Superior temporal gyrus (tissue), 1 donor: ENCODE data around the gene ERC1.

Source experiments
- DNase-seq: peaks from one replicate; pipeline ENCODE4 v3.0.0-alpha.2; 2016; ENCODE audit errors: extremely low spot score

ERC1 gene

GRCh38 chr12:1436981-1437380, 446.0 kb downstream of the ERC1 start:
- no peak for DNase-seq

GRCh38 chr12:1439201-1439600, 448.2 kb downstream of the ERC1 start:
- DNase-seq, result no peak

- DNase-seq, result no peak
Measured at GRCh38 chr12:1439687-1440086, 448.7 kb downstream of the ERC1 start.

GRCh38 chr12:1443421-1444141, 452.6 kb downstream of the ERC1 start:
- DNase-seq, result no peak

- no peak for DNase-seq
Measured at GRCh38 chr12:1444142-1444516, 453.1 kb downstream of the ERC1 start.

- no peak for DNase-seq
Measured at GRCh38 chr12:1445807-1446206, 454.8 kb downstream of the ERC1 start.

GRCh38 chr12:1448336-1448735, 457.3 kb downstream of the ERC1 start:
- no peak for DNase-seq

GRCh38 chr12:1453810-1454209, 462.8 kb downstream of the ERC1 start:
- no peak for DNase-seq

- no peak for DNase-seq
Measured at GRCh38 chr12:1456885-1457284, 465.9 kb downstream of the ERC1 start.

- DNase-seq, result no peak
Measured at GRCh38 chr12:1457901-1458300, 466.9 kb downstream of the ERC1 start.

GRCh38 chr12:1459339-1459738, 468.3 kb downstream of the ERC1 start:
- no peak for DNase-seq

GRCh38 chr12:1463073-1463905, 472.3 kb downstream of the ERC1 start:
- no peak for DNase-seq

- DNase-seq, result no peak
Measured at GRCh38 chr12:1464925-1465324, 473.9 kb downstream of the ERC1 start.

- DNase-seq, result no peak
Measured at GRCh38 chr12:1465990-1466389, 475.0 kb downstream of the ERC1 start.

- DNase-seq, result no peak
Measured at GRCh38 chr12:1466481-1467154, 475.6 kb downstream of the ERC1 start.

- DNase-seq, result no peak
Measured at GRCh38 chr12:1467710-1468109, 476.7 kb downstream of the ERC1 start.

- no peak for DNase-seq
Measured at GRCh38 chr12:1469070-1469469, 478.0 kb downstream of the ERC1 start.

- no peak for DNase-seq
Measured at GRCh38 chr12:1470051-1470450, 479.0 kb downstream of the ERC1 start.

GRCh38 chr12:1471224-1471623, 480.2 kb downstream of the ERC1 start:
- no peak for DNase-seq

- no peak for DNase-seq
Measured at GRCh38 chr12:1473418-1473817, 482.4 kb downstream of the ERC1 start.

- no peak for DNase-seq
Measured at GRCh38 chr12:1474041-1474573, 483.1 kb downstream of the ERC1 start.

- DNase-seq, result no peak
Measured at GRCh38 chr12:1474574-1475153, 483.6 kb downstream of the ERC1 start.
